ENCODE measurements around the gene HSPD1. TPM values are rescaled to one million over a fixed set of nuclear protein-coding genes. Genes with fewer than 3 reads are reported as not detected.
"Not testable (repeated sequence)": the region's sequence is repeated elsewhere in the genome, so short reads cannot be mapped to it uniquely, and the experiment has no call there.

Gene HSPD1
- total RNA-seq, 2 donors from 2014 or later: 344 to 822 TPM

GRCh38 chr2:197504000-197504399, 4.4 kb upstream of the HSPD1 start:
- H3K9me3 Mint-ChIP-seq: no peaks in the 10 kb centered on the region
- no peak overlapping the region for H3K27ac Mint-ChIP-seq
- H3K4me1 Mint-ChIP-seq: peaks cover 8% of the 10 kb centered on the region
- H3K36me3 Mint-ChIP-seq (ENCODE audit: low read depth): peaks cover 67% of the 10 kb centered on the region
- ATAC-seq (replicated peaks): no peak
- H3K27me3 Mint-ChIP-seq: no peaks in the 10 kb centered on the region
- H3K4me3 Mint-ChIP-seq: peak overlapping the region; percentile 98

DNA sequence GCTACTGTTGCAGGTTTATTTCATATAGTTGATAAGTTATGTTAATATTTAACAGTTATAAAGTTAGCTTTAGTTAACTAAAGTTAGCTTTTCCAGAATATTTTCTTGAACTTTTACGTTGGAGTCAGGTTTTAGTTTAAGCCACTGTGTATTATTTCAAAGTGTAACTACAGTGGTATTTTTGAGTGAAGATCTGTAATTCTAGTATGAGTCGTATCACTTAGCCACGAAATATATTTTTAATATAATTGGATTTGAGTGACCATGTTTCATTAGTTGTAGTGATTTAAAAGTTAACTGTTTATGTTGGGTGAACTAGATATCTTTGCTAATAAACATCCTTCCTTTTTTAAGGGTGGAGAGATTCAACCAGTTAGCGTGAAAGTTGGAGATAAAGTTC, 3.0 kb upstream of the HSPD1 start:
- ATAC-seq (replicated peaks): no peak
- H3K4me3 Mint-ChIP-seq: peak overlapping the region; percentile 98
- H3K9me3 Mint-ChIP-seq: no peaks in the 10 kb centered on the region
- peaks cover 70% of the 10 kb centered on the region for H3K36me3 Mint-ChIP-seq (ENCODE audit: low read depth)
- peak overlapping the region; percentile 95 for H3K27ac Mint-ChIP-seq
- H3K4me1 Mint-ChIP-seq: peaks cover 4% of the 10 kb centered on the region
- H3K27me3 Mint-ChIP-seq: no peaks in the 10 kb centered on the region

DNA sequence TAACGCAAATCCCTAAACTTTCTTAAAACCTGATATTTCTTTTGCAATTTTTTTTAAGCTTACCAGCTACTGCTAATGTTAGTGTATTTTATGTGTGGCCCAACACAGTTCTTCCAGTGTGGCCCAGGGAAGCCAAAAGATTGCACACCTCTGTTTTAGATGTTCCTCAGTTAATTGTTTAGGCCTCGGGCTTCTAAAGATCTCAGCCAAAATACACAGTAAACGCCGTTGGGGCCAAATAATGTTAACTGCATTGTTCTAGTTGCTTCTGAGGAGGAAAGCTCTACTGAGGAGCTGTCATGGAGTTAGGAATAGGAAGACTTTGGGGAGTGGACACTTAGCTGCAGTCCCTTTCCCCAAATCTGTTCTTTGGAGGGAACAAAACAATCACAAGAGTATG, 2.6 kb upstream of the HSPD1 start:
- Mint-ChIP-seq H3K36me3 (ENCODE audit: low read depth) (peaks cover 75% of the 10 kb centered on the region), H3K4me3 (peak overlapping the region; percentile 98), H3K4me1 (peaks cover 9% of the 10 kb centered on the region), H3K27ac (peak overlapping the region; percentile 95), H3K9me3 (no peaks in the 10 kb centered on the region), H3K27me3 (no peaks in the 10 kb centered on the region)
- ATAC-seq (replicated peaks): no peak

GRCh38 chr2:197500503-197501131, 977 bp upstream of the HSPD1 start:
- H3K27ac Mint-ChIP-seq: peak overlapping the region; percentile 95
- no peaks in the 10 kb centered on the region for H3K9me3 Mint-ChIP-seq
- peak; percentile 2 for ATAC-seq (replicated peaks)
- no peaks in the 10 kb centered on the region for H3K27me3 Mint-ChIP-seq
- peaks cover 91% of the 10 kb centered on the region for H3K36me3 Mint-ChIP-seq (ENCODE audit: low read depth)
- peaks cover 17% of the 10 kb centered on the region for H3K4me1 Mint-ChIP-seq
- H3K4me3 Mint-ChIP-seq: peak overlapping the region; percentile 98

DNA sequence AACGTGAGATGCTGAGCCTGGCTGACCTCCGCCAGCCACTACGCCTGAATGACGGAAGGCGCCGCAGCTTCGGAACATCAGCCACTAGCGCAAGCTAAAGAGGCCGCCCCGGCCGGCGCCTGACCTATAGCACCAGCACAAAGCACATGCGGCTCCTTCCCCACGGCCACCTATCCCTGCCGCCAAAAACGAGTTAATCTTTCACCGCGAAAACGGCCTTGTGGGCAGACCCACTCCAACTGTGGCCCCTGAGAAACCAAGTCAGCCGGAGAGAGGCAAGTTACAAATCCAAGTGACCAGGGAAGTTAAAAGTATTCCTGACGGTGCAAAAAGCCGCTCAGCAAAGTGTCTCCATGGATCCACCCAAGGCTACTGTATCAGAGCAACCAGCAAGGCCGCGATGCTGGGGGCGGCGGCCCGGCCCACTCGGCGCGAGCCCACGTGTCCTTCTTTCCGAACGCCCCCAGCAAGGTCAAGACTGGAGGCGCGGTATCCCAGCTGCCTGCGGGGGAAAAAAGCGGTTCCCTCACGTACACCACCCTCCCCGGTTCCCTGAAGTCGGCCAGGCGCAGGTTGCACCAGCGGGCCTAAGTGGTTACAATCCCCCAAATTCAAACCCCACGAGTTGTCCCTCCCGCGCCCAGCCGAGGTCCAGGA, 575 bp downstream of the HSPD1 start:
- peak overlapping the region; percentile 98 for H3K4me3 Mint-ChIP-seq

GRCh38 chr2:197498235-197498936, 1.3 kb downstream of the HSPD1 start:
- peak overlapping the region; percentile 95 for H3K27ac Mint-ChIP-seq
- H3K27me3 Mint-ChIP-seq: no peaks in the 10 kb centered on the region
- H3K4me3 Mint-ChIP-seq: peak overlapping the region; percentile 98
- no peaks in the 10 kb centered on the region for H3K9me3 Mint-ChIP-seq
- no peak for ATAC-seq (replicated peaks)
- peaks cover 13% of the 10 kb centered on the region for H3K4me1 Mint-ChIP-seq
- peaks cover 94% of the 10 kb centered on the region for H3K36me3 Mint-ChIP-seq (ENCODE audit: low read depth)

More for the DNA sequence above, 575 bp downstream of the HSPD1 start:
- Mint-ChIP-seq H3K27me3 (no peaks in the 10 kb centered on the region), H3K9me3 (no peaks in the 10 kb centered on the region), H3K27ac (peak overlapping the region; percentile 95), H3K36me3 (ENCODE audit: low read depth) (peaks cover 94% of the 10 kb centered on the region), H3K4me1 (peaks cover 13% of the 10 kb centered on the region)
- ATAC-seq (replicated peaks): peak; percentile 22

- H3K9me3 Mint-ChIP-seq: no peaks in the 10 kb centered on the region
- no peaks in the 10 kb centered on the region for H3K27me3 Mint-ChIP-seq
- peak overlapping the region; percentile 95 for H3K27ac Mint-ChIP-seq
- ATAC-seq (replicated peaks): no peak
- peak overlapping the region; percentile 98 for H3K4me3 Mint-ChIP-seq
- peaks cover 13% of the 10 kb centered on the region for H3K4me1 Mint-ChIP-seq
- peaks cover 94% of the 10 kb centered on the region for H3K36me3 Mint-ChIP-seq (ENCODE audit: low read depth)
These were observed 2.3 kb downstream of the HSPD1 start for GRCh38 chr2:197497326-197497725.

DNA sequence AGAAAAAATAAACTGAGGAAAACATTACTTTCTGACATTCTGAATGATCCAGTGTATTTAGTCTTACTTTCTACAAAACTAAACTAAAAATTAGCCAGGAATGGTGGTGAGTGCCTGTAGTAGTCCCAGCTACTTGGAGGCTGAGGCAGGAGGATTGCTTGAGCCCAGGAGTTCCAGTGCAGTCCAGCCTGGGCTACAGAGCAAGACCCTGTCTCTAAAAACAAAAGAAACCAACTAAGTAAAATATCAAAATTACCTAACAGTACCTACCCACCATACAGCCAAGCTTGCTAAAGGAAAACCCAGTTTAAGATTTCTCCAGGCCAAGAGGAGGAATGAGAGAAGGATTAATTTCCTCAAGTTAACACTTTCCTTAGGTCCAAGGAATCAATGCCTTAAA, 2.9 kb downstream of the HSPD1 start:
- Mint-ChIP-seq H3K36me3 (ENCODE audit: low read depth) (peaks cover 94% of the 10 kb centered on the region), H3K27me3 (no peaks in the 10 kb centered on the region), H3K9me3 (no peaks in the 10 kb centered on the region), H3K27ac (peak overlapping the region; percentile 28), H3K4me1 (peaks cover 13% of the 10 kb centered on the region), H3K4me3 (peak overlapping the region; percentile 98)
- ATAC-seq (replicated peaks): no peak

DNA sequence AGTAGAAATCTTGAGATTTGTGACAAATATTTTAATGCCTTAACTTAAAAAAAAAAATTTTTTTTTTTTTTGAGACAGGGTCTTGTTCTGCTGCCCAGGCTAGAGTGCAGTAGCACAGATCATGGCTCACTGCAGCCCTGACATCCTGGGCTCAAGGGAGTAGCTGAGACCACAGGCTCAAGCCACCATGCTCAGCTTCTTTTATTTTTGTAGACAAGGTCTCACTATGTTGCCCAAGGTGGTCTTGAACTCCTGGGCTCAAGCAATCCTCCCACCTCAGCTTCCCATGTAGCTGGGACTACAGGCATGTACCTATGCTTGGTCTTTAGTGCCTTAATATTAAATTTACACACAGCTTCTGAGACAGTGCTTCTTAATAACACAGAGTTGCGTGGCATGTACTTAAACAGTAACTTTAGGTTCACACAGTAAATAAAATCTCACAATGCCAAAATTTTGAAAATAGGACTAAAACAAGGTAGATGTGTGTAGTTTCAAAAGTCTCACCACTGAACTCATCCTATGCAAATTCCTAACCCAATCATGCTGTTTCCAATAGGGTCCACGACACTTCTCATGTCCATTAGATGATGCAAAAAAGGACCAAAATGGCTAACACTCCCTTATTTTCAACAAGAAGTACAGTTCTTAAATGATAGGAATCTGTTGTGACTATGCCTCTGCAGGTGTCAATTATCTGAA, 4.1 kb downstream of the HSPD1 start:
- peak overlapping the region; percentile 28 for H3K27ac Mint-ChIP-seq
- peak overlapping the region; percentile 98 for H3K4me3 Mint-ChIP-seq
- no peaks in the 10 kb centered on the region for H3K27me3 Mint-ChIP-seq
- H3K36me3 Mint-ChIP-seq (ENCODE audit: low read depth): peaks cover 94% of the 10 kb centered on the region
- peaks cover 13% of the 10 kb centered on the region for H3K4me1 Mint-ChIP-seq
- no peak for ATAC-seq (replicated peaks)
- H3K9me3 Mint-ChIP-seq: no peaks in the 10 kb centered on the region

DNA sequence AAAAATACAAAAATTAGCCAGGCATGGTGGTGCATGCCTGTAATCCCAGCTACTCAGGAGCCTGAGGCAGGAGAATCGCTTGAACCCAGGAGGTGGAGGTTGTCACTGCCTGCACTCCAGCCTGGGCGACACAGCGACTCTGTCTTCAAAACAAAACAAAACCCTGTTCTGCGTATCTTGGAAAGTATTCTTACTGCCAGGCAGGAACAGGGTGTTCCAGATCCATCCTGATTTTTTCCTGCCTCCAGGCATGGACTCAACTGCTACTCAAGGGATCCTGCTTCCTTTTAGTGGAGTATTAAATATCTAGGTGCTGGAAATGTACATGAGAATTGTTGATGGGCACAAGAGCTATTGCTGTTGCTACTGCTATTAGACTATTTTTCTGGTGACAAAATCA, 12.3 kb downstream of the HSPD1 start:
- Mint-ChIP-seq H3K36me3 (ENCODE audit: low read depth) (peaks cover 91% of the 10 kb centered on the region), H3K9me3 (no peaks in the 10 kb centered on the region), H3K27ac (no peak overlapping the region), H3K4me1 (peaks cover 5% of the 10 kb centered on the region), H3K4me3 (no peak overlapping the region), H3K27me3 (no peaks in the 10 kb centered on the region)
- ATAC-seq (replicated peaks): no peak

- ATAC-seq (replicated peaks): no peak
- no peak overlapping the region for H3K4me3 Mint-ChIP-seq
- H3K36me3 Mint-ChIP-seq (ENCODE audit: low read depth): peaks cover 79% of the 10 kb centered on the region
- H3K9me3 Mint-ChIP-seq: no peaks in the 10 kb centered on the region
- peaks cover 5% of the 10 kb centered on the region for H3K4me1 Mint-ChIP-seq
- H3K27me3 Mint-ChIP-seq: no peaks in the 10 kb centered on the region
- H3K27ac Mint-ChIP-seq: peak overlapping the region; percentile 78
These were observed 13.5 kb downstream of the HSPD1 start for GRCh38 chr2:197486175-197486574.

GRCh38 chr2:197484248-197484647, 15.4 kb downstream of the HSPD1 start:
- not testable (repeated sequence) for ATAC-seq (replicated peaks); H3K27me3 Mint-ChIP-seq; H3K4me1 Mint-ChIP-seq; H3K9me3 Mint-ChIP-seq; H3K4me3 Mint-ChIP-seq; H3K27ac Mint-ChIP-seq
- H3K36me3 Mint-ChIP-seq (ENCODE audit: low read depth): peaks cover 71% of the 10 kb centered on the region

DNA sequence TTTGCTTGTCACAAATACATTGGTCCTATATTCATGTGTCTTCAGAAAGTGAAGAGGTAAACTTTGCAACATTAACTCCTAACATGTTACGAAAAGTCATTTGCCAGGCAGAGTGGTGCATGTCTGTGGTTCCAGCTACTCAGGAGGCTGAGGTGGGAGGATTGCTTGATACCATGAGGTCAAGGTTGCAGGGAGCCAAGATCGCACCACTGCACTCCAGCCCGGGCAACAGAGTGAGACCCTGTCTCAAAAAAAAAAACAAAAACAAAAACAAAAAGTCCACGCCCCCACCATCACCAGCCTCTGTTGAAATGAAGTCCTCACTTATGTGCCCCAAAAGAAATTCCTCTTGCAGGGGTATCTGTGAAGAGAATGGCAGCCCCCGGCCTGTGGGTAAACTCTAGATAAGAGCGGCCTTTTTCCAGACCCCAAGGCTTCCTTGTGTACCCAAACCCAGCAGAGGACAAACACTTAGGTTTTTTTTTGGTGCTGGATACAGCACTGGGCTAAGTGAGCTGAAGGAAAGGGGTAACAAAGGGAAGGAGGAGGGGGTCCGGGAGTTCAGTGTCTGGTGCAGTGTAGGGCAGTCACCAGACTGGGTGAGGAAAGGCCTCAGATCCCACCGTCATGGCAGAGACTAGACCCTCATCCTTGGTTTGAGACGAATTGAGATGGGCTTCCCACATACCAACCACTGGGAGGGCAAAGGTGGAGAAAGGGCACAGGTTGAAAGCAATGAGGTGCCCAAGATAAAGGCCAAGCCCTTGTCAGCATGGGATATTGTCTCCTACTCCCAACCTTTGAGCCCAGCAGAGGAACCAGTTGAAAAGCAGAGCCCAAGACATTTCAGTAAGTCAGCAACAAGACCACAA, 19.2 kb downstream of the HSPD1 start:
- Mint-ChIP-seq H3K9me3 (no peaks in the 10 kb centered on the region), H3K4me3 (no peak overlapping the region), H3K27me3 (no peaks in the 10 kb centered on the region), H3K27ac (no peak overlapping the region), H3K36me3 (ENCODE audit: low read depth) (peaks cover 66% of the 10 kb centered on the region), H3K4me1 (peaks cover 9% of the 10 kb centered on the region)
- no peak for ATAC-seq (replicated peaks)

DNA sequence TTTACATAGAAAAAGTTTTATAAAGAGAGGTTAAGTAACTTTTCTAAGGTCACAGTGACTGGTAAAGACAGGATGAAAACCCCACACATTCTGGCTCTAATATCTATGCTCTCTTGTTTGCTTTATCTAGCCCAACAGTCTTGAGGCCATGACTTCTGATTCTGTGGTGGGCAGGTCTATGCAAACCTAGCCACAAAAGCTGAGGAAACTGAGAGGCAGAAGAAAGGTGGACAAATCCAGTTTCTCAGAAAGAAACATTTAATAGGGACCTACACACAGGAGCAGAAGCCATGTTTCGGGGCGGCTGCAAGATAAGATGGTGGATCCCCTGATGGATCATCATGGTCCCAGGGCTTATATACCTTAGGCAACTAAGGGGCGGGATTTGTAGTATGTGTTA, 21.8 kb downstream of the HSPD1 start:
- Mint-ChIP-seq H3K4me1 (peaks cover 8% of the 10 kb centered on the region), H3K27me3 (no peaks in the 10 kb centered on the region), H3K36me3 (ENCODE audit: low read depth) (peaks cover 68% of the 10 kb centered on the region), H3K4me3 (no peak overlapping the region), H3K9me3 (no peaks in the 10 kb centered on the region), H3K27ac (peak overlapping the region; percentile 61)
- ATAC-seq (replicated peaks): no peak
